ENCODE data around the gene TAC3.
"Not testable (repeated sequence)": the region's sequence is repeated elsewhere in the genome, so short reads cannot be mapped to it uniquely, and the experiment has no call there.

The TAC3 gene

GRCh38 chr12:57039016-57039798 is 22.9 kb upstream of the TAC3 start:
- Histone ChIP-seq H3K27me3 (replicated peaks; ENCODE audit: control insufficient read depth, insufficient read depth, low read length, poor library complexity, severe bottlenecking) (no peaks in the 10 kb centered on the region), H3K4me1 (ENCODE audit: control insufficient read depth, insufficient read depth, low read length, poor library complexity, severe bottlenecking) (no peaks in the 10 kb centered on the region), H3K4me3 (ENCODE audit: insufficient read depth, low read depth, low read length, poor library complexity, severe bottlenecking) (no peak overlapping the region), H3K36me3 (ENCODE audit: control insufficient read depth, insufficient read depth, low read length) (no peaks in the 10 kb centered on the region), H3K27ac (ENCODE audit: insufficient read depth, low read length, poor library complexity, severe bottlenecking) (no peak overlapping the region), H3K9me3 (ENCODE audit: control insufficient read depth, low read length) (no peaks in the 10 kb centered on the region)
- DNase-seq, result no peak

GRCh38 chr12:57037264-57037663 is 20.9 kb upstream of the TAC3 start:
- Histone ChIP-seq H3K9me3 (ENCODE audit: control insufficient read depth, low read length) (no peaks in the 10 kb centered on the region), H3K4me3 (ENCODE audit: insufficient read depth, low read depth, low read length, poor library complexity, severe bottlenecking) (no peak overlapping the region), H3K27me3 (replicated peaks; ENCODE audit: control insufficient read depth, insufficient read depth, low read length, poor library complexity, severe bottlenecking) (no peaks in the 10 kb centered on the region), H3K36me3 (ENCODE audit: control insufficient read depth, insufficient read depth, low read length) (no peaks in the 10 kb centered on the region), H3K27ac (ENCODE audit: insufficient read depth, low read length, poor library complexity, severe bottlenecking) (no peak overlapping the region), H3K4me1 (ENCODE audit: control insufficient read depth, insufficient read depth, low read length, poor library complexity, severe bottlenecking) (no peaks in the 10 kb centered on the region)
- no peak for DNase-seq

GRCh38 chr12:57033431-57033830 is 17.1 kb upstream of the TAC3 start:
- Histone ChIP-seq H3K36me3 (ENCODE audit: control insufficient read depth, insufficient read depth, low read length) (no peaks in the 10 kb centered on the region), H3K4me3 (ENCODE audit: insufficient read depth, low read depth, low read length, poor library complexity, severe bottlenecking) (no peak overlapping the region), H3K4me1 (ENCODE audit: control insufficient read depth, insufficient read depth, low read length, poor library complexity, severe bottlenecking) (peaks cover 15% of the 10 kb centered on the region), H3K27ac (ENCODE audit: insufficient read depth, low read length, poor library complexity, severe bottlenecking) (no peak overlapping the region), H3K27me3 (replicated peaks; ENCODE audit: control insufficient read depth, insufficient read depth, low read length, poor library complexity, severe bottlenecking) (no peaks in the 10 kb centered on the region), H3K9me3 (ENCODE audit: control insufficient read depth, low read length) (no peaks in the 10 kb centered on the region)
- no peak for DNase-seq

GRCh38 chr12:57031789-57032188 is 15.5 kb upstream of the TAC3 start:
- DNase-seq, result no peak
- Histone ChIP-seq H3K9me3 (ENCODE audit: control insufficient read depth, low read length) (no peaks in the 10 kb centered on the region), H3K36me3 (ENCODE audit: control insufficient read depth, insufficient read depth, low read length) (no peaks in the 10 kb centered on the region), H3K4me3 (ENCODE audit: insufficient read depth, low read depth, low read length, poor library complexity, severe bottlenecking) (no peak overlapping the region), H3K4me1 (ENCODE audit: control insufficient read depth, insufficient read depth, low read length, poor library complexity, severe bottlenecking) (peaks cover 15% of the 10 kb centered on the region), H3K27me3 (replicated peaks; ENCODE audit: control insufficient read depth, insufficient read depth, low read length, poor library complexity, severe bottlenecking) (no peaks in the 10 kb centered on the region), H3K27ac (ENCODE audit: insufficient read depth, low read length, poor library complexity, severe bottlenecking) (no peak overlapping the region)

GRCh38 chr12:57031138-57031725 is 14.9 kb upstream of the TAC3 start:
- Histone ChIP-seq H3K9me3 (ENCODE audit: control insufficient read depth, low read length) (no peaks in the 10 kb centered on the region), H3K27ac (ENCODE audit: insufficient read depth, low read length, poor library complexity, severe bottlenecking) (no peak overlapping the region), H3K4me1 (ENCODE audit: control insufficient read depth, insufficient read depth, low read length, poor library complexity, severe bottlenecking) (peaks cover 15% of the 10 kb centered on the region), H3K4me3 (ENCODE audit: insufficient read depth, low read depth, low read length, poor library complexity, severe bottlenecking) (no peak overlapping the region), H3K36me3 (ENCODE audit: control insufficient read depth, insufficient read depth, low read length) (no peaks in the 10 kb centered on the region), H3K27me3 (replicated peaks; ENCODE audit: control insufficient read depth, insufficient read depth, low read length, poor library complexity, severe bottlenecking) (no peaks in the 10 kb centered on the region)
- DNase-seq, result no peak

- no peaks in the 10 kb centered on the region for H3K27me3 ChIP-seq (replicated peaks; ENCODE audit: control insufficient read depth, insufficient read depth, low read length, poor library complexity, severe bottlenecking)
- no peaks in the 10 kb centered on the region for H3K36me3 ChIP-seq (ENCODE audit: control insufficient read depth, insufficient read depth, low read length)
- no peak overlapping the region for H3K4me3 ChIP-seq (ENCODE audit: insufficient read depth, low read depth, low read length, poor library complexity, severe bottlenecking)
- no peak overlapping the region for H3K27ac ChIP-seq (ENCODE audit: insufficient read depth, low read length, poor library complexity, severe bottlenecking)
- no peaks in the 10 kb centered on the region for H3K9me3 ChIP-seq (ENCODE audit: control insufficient read depth, low read length)
- peaks cover 15% of the 10 kb centered on the region for H3K4me1 ChIP-seq (ENCODE audit: control insufficient read depth, insufficient read depth, low read length, poor library complexity, severe bottlenecking)
- no peak for DNase-seq
Measured at GRCh38 chr12:57029457-57029856, 13.1 kb upstream of the TAC3 start.

- H3K4me3 ChIP-seq (ENCODE audit: insufficient read depth, low read depth, low read length, poor library complexity, severe bottlenecking), result no peak overlapping the region
- no peaks in the 10 kb centered on the region for H3K9me3 ChIP-seq (ENCODE audit: control insufficient read depth, low read length)
- H3K27ac ChIP-seq (ENCODE audit: insufficient read depth, low read length, poor library complexity, severe bottlenecking), result no peak overlapping the region
- peaks cover 15% of the 10 kb centered on the region for H3K4me1 ChIP-seq (ENCODE audit: control insufficient read depth, insufficient read depth, low read length, poor library complexity, severe bottlenecking)
- H3K27me3 ChIP-seq (replicated peaks; ENCODE audit: control insufficient read depth, insufficient read depth, low read length, poor library complexity, severe bottlenecking), result no peaks in the 10 kb centered on the region
- H3K36me3 ChIP-seq (ENCODE audit: control insufficient read depth, insufficient read depth, low read length), result no peaks in the 10 kb centered on the region
- no peak for DNase-seq
Measured at GRCh38 chr12:57027805-57028153, 11.4 kb upstream of the TAC3 start.

GRCh38 chr12:57027011-57027804 is 10.9 kb upstream of the TAC3 start:
- Histone ChIP-seq H3K36me3 (ENCODE audit: control insufficient read depth, insufficient read depth, low read length) (no peaks in the 10 kb centered on the region), H3K9me3 (ENCODE audit: control insufficient read depth, low read length) (no peaks in the 10 kb centered on the region), H3K4me1 (ENCODE audit: control insufficient read depth, insufficient read depth, low read length, poor library complexity, severe bottlenecking) (peaks cover 15% of the 10 kb centered on the region), H3K27me3 (replicated peaks; ENCODE audit: control insufficient read depth, insufficient read depth, low read length, poor library complexity, severe bottlenecking) (no peaks in the 10 kb centered on the region), H3K4me3 (ENCODE audit: insufficient read depth, low read depth, low read length, poor library complexity, severe bottlenecking) (no peak overlapping the region), H3K27ac (ENCODE audit: insufficient read depth, low read length, poor library complexity, severe bottlenecking) (no peak overlapping the region)
- DNase-seq, result no peak

- no peak overlapping the region for H3K4me3 ChIP-seq (ENCODE audit: insufficient read depth, low read depth, low read length, poor library complexity, severe bottlenecking)
- no peak overlapping the region for H3K27ac ChIP-seq (ENCODE audit: insufficient read depth, low read length, poor library complexity, severe bottlenecking)
- H3K36me3 ChIP-seq (ENCODE audit: control insufficient read depth, insufficient read depth, low read length), result no peaks in the 10 kb centered on the region
- DNase-seq, result no peak
- no peaks in the 10 kb centered on the region for H3K9me3 ChIP-seq (ENCODE audit: control insufficient read depth, low read length)
- H3K27me3 ChIP-seq (replicated peaks; ENCODE audit: control insufficient read depth, insufficient read depth, low read length, poor library complexity, severe bottlenecking), result no peaks in the 10 kb centered on the region
- peaks cover 4% of the 10 kb centered on the region for H3K4me1 ChIP-seq (ENCODE audit: control insufficient read depth, insufficient read depth, low read length, poor library complexity, severe bottlenecking)
Measured at GRCh38 chr12:57025196-57025595, 8.9 kb upstream of the TAC3 start.

GRCh38 chr12:57022324-57022723 is 6.0 kb upstream of the TAC3 start:
- H3K4me1 ChIP-seq (ENCODE audit: control insufficient read depth, insufficient read depth, low read length, poor library complexity, severe bottlenecking); H3K27ac ChIP-seq (ENCODE audit: insufficient read depth, low read length, poor library complexity, severe bottlenecking); DNase-seq; H3K9me3 ChIP-seq (ENCODE audit: control insufficient read depth, low read length); H3K36me3 ChIP-seq (ENCODE audit: control insufficient read depth, insufficient read depth, low read length); H3K4me3 ChIP-seq (ENCODE audit: insufficient read depth, low read depth, low read length, poor library complexity, severe bottlenecking); H3K27me3 ChIP-seq (replicated peaks; ENCODE audit: control insufficient read depth, insufficient read depth, low read length, poor library complexity, severe bottlenecking): not testable (repeated sequence)

All from effector memory CD4-positive, alpha-beta T cell (primary cell).